ENCODE data around the gene EML2.
"Not testable (repeated sequence)": the region's sequence is repeated elsewhere in the genome, so short reads cannot be mapped to it uniquely, and the experiment has no call there.

The EML2 gene, protein sequence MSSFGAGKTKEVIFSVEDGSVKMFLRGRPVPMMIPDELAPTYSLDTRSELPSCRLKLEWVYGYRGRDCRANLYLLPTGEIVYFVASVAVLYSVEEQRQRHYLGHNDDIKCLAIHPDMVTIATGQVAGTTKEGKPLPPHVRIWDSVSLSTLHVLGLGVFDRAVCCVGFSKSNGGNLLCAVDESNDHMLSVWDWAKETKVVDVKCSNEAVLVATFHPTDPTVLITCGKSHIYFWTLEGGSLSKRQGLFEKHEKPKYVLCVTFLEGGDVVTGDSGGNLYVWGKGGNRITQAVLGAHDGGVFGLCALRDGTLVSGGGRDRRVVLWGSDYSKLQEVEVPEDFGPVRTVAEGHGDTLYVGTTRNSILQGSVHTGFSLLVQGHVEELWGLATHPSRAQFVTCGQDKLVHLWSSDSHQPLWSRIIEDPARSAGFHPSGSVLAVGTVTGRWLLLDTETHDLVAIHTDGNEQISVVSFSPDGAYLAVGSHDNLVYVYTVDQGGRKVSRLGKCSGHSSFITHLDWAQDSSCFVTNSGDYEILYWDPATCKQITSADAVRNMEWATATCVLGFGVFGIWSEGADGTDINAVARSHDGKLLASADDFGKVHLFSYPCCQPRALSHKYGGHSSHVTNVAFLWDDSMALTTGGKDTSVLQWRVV

DNA sequence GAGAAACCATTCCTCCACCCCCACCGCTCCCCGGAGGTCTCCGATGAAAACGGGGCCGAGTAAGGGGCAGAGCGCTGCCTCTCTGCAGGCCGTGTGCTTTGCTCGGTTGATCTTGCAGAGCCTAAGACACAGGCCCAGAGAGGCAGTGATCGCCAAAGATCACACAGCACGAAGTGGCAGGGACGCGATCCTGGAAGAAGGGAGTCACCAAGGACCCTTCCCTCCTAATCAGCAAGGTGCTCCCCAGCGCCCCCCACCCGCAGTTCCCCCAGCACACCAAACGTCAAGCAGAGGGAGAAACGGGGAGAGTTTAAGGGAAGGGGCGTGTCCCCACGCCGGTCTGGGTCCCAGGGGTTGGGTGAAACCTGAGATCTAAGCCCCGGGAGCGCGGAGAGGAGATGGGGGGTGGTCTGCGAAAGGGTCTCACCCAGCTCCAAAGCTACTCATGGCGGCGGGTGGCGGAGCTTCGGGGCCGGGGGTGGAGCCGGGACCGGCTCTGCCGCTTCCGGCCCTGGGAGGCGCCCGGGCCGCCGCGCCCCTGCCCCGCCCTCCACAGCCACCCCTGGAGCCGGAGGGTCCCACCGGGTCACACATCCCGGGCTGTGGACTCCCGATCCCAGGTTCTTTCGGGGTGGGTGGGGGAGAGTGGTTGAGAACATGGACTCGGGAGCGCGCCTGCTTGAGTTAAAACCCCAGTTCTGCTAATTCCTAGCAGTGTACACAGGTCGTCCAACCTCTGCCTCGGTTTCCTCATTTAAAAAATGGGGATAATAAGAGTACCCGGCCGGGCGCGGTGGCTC, at the start of gene EML2:
Gene EML2 (minus strand): TSS at position 468 of the 800 bp plus-strand sequence. CDS start 21 bp downstream, at position 447.
- DNase-seq (ENCODE audit: low read depth in 2 of 2): no peak

DNA sequence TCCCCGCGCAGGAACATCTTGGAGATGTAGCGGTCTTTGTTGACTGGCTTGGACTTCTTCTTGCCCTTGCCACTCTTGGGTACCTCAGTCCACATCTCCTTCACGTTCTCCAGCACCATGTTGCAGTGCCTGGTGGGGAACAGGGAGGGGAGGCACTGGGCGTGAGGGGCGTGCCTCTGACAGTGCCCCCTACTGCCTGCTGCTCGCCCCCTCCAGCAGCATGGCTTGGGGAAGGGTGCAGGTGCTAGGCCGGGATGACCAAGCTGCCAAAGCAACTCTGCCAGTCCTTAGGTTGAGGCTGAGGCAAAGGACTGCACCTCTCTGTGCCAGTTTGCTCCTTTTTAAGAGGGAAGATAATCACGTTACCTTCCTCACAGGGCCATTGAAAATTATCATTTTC, 48.4 kb upstream of the EML2 start:
- DNase-seq (ENCODE audit: low read depth in 2 of 2): no peak

DNA sequence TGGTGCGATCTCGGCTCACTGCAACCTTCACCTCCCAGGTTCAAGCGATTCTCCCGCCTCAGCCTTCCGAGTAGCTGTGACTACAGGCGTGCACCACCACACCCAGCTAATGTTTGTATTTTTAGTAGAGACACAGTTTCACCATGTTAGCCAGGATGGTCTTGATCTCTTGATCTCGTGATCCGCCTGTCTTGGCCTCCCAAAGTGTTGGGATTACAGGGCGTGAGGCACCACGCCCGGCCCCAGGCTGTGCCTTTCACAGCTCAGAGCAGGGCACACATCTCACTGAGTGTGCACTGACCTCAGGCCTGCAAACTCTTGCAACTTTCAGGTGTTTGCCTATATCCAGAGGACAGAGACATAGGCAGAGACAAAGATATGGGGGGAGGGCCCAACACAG, 45.8 kb upstream of the EML2 start:
- DNase-seq (ENCODE audit: low read depth in 2 of 2): not testable (repeated sequence)

DNA sequence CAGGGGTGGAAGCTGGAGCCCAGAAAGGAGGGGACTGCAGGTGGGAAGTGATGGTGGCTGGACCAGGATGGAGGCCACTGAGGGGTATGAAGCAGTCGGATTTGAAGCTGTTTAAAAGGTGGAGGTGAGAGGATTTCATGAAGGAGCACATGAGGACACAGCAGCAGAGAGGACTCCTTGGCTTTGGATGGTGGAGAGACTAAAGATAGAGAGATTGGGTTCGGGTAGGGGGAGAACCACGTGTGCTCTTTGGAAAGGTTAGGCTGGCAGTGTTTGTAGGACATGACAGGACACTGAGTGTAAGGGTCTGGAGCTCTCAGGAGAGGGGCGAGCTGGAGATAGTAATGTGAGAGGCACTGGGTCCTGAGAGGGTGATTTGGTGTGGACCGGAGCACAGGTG, 43.7 kb upstream of the EML2 start:
- no peak for DNase-seq (ENCODE audit: low read depth in 2 of 2)

DNA sequence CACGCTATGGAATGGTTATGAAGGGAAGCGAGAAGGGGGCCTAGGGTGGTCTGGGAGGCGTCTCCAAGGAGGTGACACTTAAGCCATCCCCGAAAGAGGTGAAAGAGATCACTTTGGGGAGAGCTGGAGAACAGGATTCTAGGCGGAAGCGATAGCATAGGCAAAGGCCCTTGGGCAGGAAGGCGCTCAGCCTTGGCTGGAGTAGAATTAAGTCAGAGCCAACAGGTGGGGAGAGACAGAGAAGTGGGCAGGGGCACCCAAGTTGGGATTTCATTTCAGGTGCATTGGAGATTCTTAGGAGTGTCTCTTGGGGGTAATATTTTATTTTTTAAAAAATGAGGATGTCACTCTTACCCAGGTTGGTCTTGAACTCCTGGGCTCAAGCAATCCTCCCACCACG, 42.9 kb upstream of the EML2 start:
- DNase-seq (ENCODE audit: low read depth in 2 of 2): no peak

DNA sequence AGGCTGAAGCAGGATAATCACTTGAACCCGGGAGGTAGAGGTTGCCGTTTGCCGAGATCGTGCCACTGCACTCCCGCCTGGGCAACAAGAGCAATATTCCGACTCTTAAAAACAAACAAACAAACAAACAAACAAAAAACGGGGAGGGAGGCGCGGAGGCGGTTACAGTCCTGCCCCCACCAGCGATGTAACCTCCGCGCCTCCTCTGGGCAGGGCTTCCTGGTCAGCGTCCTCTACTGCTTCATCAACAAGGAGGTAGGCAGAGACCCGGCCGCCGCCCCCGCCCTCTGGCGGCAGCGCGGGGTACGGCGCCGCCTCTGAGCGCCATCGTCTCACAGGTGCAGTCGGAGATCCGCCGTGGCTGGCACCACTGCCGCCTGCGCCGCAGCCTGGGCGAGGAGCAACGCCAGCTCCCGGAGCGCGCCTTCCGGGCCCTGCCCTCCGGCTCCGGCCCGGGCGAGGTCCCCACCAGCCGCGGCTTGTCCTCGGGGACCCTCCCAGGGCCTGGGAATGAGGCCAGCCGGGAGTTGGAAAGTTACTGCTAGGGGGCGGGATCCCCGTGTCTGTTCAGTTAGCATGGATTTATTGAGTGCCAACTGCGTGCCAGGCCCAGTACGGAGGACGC, 42.3 kb upstream of the EML2 start:
- peak; percentile 73 to 75 for DNase-seq (ENCODE audit: low read depth in 2 of 2)

DNA sequence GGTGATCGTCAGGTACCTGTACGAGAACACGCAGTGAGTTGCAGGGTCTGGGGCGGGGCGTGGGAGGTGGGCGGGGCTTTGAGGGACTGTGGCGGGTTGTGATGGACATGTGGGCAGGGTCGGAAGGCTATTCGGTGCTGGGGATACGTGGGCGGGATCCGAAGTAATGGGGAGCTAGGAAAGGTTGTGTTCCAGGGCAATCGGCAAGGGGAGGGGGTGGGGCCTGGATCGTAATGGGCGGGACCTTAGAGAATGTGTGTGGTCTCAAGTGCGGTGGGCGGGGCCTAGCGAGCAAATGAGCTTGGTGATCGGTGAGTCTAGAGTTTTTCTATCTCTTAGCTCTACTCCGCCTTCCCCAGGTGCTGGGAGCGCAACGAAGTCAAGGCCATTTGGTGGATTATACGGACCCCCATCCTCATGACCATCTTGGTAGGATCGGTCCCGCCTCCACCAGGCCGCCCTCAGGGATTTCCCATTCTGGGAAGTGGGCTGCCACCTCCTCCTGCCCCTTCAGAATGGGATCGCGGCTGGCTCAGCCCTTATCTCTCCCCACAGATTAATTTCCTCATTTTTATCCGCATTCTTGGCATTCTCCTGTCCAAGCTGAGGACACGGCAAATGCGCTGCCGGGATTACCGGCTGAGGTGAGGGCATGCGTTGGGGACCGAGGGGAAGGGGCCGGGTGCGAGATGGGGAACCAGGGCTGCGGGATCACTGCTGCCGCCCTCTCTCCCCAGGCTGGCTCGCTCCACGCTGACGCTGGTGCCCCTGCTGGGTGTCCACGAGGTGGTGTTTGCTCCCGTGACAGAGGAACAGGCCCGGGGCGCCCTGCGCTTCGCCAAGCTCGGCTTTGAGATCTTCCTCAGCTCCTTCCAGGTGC, 38.4 kb upstream of the EML2 start:
- peak in 1 of 2 donors; percentile 67 for DNase-seq (ENCODE audit: low read depth in 2 of 2)

DNA sequence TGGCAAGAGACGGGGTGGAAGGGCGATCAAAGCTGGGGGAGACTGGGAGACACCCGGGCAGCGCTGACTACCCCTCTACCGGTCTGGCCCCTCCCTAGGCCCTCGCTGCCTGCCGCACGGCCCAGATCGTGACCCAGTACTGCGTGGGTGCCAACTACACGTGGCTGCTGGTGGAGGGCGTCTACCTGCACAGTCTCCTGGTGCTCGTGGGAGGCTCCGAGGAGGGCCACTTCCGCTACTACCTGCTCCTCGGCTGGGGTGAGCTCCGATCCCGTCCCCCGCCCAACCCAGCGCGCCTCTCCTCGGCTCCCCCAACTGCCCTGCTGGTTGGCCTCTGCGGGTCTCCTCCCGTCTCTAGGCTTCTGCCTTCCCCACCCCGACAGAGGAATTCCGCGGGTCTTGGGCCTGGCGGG, 37.7 kb upstream of the EML2 start:
- DNase-seq (ENCODE audit: low read depth in 2 of 2): no peak

DNA sequence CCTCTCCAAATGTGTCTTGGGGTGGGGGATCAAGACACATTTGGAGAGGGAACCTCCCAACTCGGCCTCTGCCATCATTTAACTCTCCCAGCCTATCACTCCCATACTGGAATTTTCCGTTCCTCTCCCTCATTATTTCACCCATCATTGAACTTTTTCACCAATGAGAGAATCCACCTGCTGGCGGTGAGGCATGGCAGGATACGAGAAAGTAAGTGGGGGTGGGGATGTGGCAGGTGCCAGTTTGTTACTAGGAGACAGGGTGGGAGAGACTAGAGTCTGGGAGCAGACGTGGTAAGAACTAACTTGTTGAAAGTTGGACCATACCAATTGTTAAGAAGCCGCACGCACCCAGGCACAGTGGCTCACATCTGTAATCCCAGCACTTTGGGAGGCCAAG, 35.7 kb upstream of the EML2 start:
- no peak for DNase-seq (ENCODE audit: low read depth in 2 of 2)

DNA sequence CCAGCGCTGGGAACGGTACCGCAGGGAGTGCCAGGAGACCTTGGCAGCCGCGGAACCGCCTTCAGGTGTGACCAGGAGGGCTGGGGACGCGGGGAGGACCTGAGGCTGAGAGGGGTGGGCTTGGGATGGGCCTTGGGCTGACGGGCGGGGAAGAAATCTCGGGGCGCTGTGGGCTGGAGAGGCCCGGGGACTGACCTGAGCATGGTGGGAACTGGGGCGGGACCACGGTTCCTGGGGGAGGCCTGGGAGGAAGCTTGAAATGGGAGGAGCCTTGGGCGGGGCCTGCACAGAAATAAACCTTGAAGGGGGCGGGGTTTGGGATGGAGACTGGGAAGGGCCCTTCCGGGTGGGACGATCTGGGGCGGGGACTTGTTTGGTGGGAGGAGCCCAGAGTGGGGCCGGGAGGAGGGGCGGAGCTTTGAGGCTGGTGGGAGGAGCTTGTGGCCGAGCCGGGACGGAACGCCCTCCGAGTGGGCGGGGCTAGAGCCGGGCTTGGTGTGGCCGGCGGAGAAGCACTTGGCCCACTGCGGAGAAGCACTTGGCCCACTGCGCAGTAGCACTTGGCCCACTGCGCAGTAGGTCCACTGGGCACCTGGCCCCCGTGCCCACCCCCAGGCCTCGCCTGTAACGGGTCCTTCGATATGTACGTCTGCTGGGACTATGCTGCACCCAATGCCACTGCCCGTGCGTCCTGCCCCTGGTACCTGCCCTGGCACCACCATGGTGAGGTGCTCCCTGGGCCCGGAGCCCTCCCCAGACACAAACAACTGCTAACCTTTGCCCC, 31.7 kb upstream of the EML2 start:
- DNase-seq (ENCODE audit: low read depth in 2 of 2): no peak

DNA sequence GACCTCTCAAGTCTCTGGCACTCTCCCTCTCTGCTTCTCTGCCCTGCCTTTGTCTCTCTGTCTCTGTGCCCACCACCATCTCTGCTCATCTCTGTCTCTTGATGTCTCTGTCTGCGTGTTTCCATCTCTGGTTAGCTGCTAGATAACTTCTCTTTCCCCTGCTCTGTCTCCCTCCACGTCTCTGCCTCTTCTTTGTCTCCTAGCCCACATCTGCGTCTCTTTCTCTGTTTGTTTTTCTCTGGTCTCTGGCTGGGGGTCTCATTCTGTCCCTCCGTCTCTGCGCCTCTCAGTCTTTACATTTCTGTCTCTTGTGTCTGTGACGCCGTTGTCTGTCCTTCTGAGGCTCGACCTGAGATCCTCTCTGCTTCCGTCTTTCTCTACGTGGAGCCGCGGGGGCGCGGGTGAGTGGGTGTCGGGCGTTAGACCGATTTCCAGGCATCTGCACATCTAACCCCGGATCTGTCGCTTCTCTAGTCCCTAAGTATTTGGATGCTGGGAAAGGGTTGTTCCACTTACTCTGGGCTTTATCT, 29.2 kb upstream of the EML2 start:
- no peak for DNase-seq (ENCODE audit: low read depth in 2 of 2)

DNA sequence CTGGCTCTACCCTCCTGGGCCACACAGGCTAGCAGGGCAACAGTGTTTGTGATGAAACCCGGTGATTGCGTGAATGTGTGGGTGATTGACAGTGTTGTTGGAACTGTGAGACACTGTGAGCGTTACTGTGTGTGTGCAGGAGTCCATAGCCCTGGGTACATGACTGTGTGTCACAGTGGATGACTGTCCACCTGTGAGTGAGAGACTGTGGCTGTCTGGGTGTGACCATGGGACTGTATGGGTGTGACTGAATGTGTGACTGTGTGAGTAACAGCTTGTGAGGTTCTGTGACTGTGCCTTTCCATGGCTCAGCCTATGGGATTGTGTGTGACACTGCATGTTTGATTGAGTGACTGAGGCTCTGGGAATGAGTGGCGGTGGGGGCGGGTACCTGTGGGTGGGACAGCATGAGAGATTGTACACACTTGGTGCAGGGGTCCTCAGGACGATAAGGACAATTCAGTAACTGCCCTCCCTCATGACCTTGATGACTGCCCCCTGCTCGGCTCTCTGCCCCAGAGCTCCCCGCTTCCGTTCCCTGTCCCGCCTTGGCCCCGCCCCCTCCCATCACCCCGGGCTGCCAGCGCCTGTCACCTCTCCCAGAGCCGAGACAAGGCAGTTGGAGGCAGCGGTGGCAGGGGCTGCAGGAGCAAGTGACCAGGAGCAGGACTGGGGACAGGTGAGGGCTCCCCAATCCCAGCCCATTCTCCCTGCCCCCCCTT, 28.6 kb upstream of the EML2 start, which contains the start of gene GIPR:
Gene GIPR (plus strand): TSS at position 602 of the 722 bp plus-strand sequence. CDS start 1,300 bp downstream, outside the sequence.
- DNase-seq (ENCODE audit: low read depth in 2 of 2): no peak

DNA sequence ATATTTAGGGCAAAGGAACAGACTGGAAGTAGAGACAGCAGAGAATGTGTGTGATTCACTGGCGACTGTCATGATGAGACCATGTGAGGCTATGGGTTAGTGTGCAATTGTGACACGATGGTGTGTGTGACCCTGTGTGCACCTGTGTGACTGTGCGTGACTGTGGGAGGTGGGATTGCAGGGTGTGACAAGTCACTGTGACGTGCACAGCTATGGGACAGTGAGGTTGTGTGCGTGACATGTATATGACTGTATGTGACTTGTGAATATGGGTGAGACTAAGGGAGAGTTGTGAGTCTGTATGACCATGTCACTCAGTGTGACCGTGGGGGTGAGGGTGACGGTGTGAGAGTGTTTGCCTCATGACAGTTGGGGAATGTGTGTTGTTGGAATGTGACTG, 25.4 kb upstream of the EML2 start:
- DNase-seq (ENCODE audit: low read depth in 2 of 2): no peak

DNA sequence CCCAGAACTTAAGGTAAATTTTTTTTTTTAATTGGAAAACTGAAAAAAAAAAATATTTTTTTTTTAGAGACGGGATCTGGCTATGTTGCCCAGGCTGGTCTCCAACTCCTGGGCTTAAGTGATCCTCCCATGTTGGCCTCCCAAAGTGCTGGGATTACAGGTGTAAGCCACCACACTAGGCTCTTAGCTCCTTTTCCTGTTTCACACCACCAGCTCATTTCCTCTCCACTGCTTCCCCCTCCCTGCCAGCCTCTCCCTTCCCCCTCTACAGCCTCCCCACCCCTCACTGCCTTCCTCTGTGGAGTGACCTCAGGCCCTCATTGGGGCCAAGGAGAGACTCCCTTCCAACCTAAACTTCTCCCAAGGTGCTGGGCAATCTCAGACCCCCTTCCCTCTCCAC, 24.6 kb upstream of the EML2 start:
- no peak for DNase-seq (ENCODE audit: low read depth in 2 of 2)

DNA sequence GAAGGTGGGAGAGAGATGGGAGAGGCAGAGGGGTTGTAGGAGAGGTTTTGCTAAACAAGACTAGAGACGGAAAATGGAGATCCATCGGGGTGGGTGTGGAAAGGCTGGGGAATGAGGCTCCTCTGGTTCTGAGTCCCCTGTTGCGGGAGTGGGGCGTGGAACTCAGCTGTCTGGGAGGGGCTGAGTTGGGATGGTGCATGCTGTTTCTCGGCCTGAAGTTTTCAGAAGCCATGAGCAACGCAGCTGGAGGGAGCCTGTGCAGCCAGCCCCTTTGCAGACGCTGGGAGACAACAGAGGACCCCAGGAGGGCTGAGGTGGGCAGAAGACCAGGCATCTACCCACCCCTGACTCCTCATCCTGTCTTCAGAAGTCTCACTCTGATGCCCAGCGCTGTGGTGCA, 21.4 kb upstream of the EML2 start:
- no peak for DNase-seq (ENCODE audit: low read depth in 2 of 2)

DNA sequence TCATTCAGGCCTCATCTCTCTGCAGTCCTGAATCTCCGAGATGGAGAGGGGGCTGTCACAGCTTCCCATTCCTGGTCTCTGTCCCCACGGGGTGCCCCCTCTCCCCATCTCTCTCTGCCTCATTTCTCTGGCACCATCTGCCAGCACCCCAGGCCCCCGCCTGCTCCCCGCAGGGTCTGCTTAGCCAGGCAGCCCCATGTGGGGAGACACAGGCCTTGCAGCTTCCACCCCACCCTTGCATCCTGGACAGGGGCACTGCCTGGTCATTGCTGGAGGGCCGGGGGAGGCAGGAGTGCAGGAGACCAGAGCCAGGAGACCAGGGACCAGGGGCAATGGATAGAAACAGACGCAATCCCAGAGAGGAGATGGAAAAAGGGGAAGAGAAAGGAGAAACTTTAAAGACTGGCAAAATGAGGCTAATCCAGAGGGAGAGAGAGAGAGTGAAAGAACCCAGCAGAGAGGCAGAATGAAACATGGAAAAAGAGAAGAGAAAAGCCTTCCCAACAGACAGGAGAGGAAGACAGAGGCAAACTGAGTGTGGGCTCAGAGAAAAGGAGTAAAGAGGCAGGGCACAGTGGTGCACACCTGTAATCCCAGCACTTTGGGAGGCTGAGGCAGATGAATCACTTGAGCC, 20.0 kb upstream of the EML2 start:
- DNase-seq (ENCODE audit: low read depth in 2 of 2): no peak

DNA sequence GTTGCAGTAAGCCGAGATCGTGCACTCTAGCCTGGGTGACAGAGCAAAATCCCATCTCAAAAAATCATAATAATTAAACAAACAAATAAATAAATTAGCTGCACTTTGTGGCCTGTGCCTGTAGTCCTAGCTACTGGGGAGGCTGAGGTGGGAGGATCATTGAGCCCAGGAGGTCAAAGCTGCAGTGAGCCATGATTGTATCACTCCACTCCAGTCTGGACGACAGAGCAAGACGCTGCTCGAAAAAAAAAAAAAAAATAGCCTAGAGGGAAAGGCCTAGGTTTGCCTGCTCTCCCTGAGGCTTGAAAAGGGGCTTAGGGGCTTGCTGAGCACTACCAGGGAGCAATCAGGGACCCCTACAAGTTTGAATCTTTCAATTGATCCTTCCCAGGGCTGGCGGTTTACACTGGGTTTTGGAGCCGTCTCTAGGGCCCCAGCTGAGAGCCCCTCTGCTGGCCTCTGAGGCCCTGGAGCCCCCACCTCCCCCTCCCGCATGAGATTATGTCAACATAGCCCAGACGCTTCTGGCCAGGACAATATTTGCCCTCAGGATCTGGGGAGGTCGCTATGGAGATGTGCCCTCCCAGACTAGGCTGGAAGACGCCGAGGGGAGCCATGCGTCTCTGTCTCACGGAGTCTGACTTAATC, 18.4 kb upstream of the EML2 start:
- DNase-seq (ENCODE audit: low read depth in 2 of 2): no peak

DNA sequence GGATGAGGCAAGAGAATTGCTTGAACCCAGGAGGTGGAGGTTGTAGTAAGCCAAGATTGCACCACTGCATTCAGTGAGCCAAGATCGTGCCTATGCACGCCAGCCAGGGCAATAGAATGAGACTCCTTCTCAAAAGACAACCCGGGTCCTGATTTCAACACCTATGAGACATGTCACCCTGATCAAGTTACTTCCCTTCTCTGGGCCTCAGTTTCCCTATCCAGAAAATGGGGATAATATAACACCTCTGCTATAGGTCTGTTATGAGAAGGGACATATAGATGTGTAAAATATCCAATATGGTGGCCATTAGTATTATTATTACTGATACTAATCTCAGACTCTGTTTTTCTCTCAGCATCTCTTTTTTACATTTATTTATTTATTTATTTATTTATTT, 15.9 kb upstream of the EML2 start:
- no peak for DNase-seq (ENCODE audit: low read depth in 2 of 2)

Measured in stimulated activated CD8-positive, alpha-beta memory T cell treated with anti-CD3 and anti-CD28 coated beads, Interleukin-2, amount 100 ng/mL, for 1 hour (primary cell).